ENCODE data around the gene MAP2. TPM values are rescaled to one million over a fixed set of nuclear protein-coding genes. Genes with fewer than 3 reads are reported as not detected.

The MAP2 gene
- total and polyA plus RNA-seq, 9 donors, result 5.4 to 10.0 (median 7.5) TPM

DNA sequence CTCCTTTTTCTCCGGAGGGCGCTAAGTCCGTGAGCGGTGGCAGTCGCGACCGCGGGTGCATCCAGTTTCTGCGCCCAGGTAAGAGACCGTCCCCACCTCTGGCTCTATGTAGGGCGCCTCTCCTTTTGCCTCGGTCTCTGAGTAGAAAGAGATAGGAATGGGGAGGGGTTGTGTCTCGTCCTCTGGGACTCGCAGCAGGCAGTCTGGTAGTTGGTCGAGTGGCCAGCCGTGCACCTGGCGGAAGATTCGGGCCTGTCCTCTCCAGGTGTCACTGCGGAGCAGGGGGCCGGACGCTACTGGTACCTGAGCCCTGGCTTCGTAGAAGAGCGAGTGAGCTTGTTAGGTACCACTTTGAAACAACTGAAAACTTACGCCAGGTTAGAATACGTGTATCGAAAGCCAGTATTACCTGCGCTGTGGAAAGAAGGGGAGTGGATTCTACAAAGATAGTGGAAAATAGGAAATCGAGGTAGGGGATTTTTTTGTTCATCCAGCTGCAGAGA, 403 bp downstream of the MAP2 start:
- DNase-seq, result peak; percentile 9
- Histone ChIP-seq H3K4me3 (ENCODE audit: low read length) (peak overlapping the region; percentile 79), H3K36me3 (ENCODE audit: control insufficient read depth, insufficient read depth, low read length) (no peaks in the 10 kb centered on the region), H3K27me3 (ENCODE audit: control insufficient read depth, insufficient read depth, low read length) (peaks cover 3% of the 10 kb centered on the region), H3K4me1 (ENCODE audit: control insufficient read depth, insufficient read depth, low read length) (peaks cover 13% of the 10 kb centered on the region), H3K9me3 (replicated peaks; ENCODE audit: control insufficient read depth, low read depth, low read length) (no peaks in the 10 kb centered on the region), H3K27ac (ENCODE audit: low read length) (no peak overlapping the region)
- 1% methylated on average over 26 of the region's 28 CpGs for WGBS (ENCODE audit: insufficient coverage)

DNA sequence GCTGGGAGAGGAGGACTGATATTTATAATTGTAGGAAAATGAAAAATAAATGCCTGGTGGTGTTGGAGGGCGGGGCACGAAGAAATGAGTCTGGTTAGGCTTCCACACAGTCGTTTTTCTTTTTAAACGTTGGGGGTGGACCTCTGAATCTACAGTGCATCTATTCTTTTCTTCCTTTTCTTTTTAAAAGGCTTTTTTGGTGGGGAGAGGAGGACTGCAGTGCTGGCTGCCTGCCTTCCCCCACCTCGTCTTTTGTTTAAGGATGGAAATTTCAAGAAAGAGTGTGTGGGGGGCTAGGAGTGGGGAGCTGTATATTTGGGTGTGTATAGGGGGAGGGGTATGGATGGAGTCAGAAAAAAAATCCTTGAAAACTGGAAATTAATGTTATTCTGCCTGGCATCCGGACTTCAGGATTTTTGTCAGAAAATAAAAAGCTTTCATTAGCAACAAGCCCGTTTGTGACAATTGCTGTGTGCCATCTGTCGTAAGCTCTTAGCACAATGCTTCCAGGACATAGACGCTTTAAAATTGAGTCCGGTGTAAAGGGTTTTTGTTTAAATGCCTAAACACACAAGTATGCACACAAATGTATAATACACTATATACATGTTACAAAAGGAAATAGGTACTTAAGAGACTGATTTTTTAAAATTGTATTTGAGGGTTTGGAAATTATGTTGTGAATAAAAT, 1.1 kb downstream of the MAP2 start:
- Histone ChIP-seq H3K4me1 (ENCODE audit: control insufficient read depth, insufficient read depth, low read length) (peaks cover 13% of the 10 kb centered on the region), H3K27me3 (ENCODE audit: control insufficient read depth, insufficient read depth, low read length) (peaks cover 3% of the 10 kb centered on the region), H3K36me3 (ENCODE audit: control insufficient read depth, insufficient read depth, low read length) (no peaks in the 10 kb centered on the region), H3K27ac (ENCODE audit: low read length) (no peak overlapping the region), H3K4me3 (ENCODE audit: low read length) (peak overlapping the region; percentile 79), H3K9me3 (replicated peaks; ENCODE audit: control insufficient read depth, low read depth, low read length) (no peaks in the 10 kb centered on the region)
- DNase-seq, result peak; percentile 9
- WGBS (ENCODE audit: insufficient coverage), result 0% methylated on average over 2 of the region's 10 CpGs

DNA sequence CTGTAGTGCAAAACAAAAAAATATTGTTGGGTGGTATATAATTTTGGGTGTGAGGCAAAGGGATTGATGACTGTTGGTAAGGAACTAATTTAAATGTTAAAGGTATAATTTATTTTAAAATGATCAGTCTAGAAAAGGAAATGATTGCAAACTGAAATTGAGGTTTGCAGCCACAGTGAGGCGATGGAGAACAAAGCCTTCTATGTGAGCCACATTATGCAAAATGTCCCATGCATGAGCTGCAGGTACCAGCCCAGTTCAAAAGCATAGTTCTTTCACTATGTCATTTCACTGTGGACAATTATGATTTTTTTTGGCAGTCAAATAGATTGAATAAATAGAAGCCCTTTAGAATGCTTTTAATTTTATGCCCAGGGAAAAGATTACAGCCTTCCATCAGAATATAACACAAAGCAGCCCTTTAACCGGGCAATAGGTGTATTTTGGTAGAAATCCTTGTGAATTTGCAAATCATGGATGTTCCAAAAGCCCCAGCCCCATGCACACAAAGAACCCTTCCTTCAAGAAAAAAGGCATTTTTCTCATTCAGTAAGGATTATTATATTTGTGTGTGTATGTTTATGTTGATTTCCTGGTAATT, 1.7 kb downstream of the MAP2 start:
- peak overlapping the region; percentile 79 for H3K4me3 ChIP-seq (ENCODE audit: low read length)

DNA sequence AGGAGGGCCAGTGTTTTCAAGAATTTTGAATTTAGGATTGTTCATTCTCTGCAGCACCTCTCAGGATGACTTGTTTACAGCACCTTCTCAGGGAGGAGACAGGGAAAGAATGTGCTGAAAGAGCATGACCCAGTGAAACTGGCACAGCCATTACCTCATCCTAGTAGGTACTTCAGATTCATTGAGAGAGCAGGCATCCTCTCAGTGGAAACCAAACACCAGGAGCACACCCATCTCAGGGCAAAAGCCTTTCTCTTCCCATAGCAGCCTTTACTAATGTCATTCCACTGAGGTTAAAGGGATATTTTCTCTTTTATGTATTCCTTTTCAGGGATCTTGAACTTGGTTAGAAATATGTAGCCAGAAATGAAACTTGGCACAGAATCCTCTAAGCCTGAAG, 2.6 kb downstream of the MAP2 start:
- Histone ChIP-seq H3K4me3 (ENCODE audit: low read length) (no peak overlapping the region), H3K27me3 (ENCODE audit: control insufficient read depth, insufficient read depth, low read length) (peaks cover 3% of the 10 kb centered on the region), H3K27ac (ENCODE audit: low read length) (no peak overlapping the region), H3K9me3 (replicated peaks; ENCODE audit: control insufficient read depth, low read depth, low read length) (no peaks in the 10 kb centered on the region), H3K4me1 (ENCODE audit: control insufficient read depth, insufficient read depth, low read length) (peaks cover 13% of the 10 kb centered on the region), H3K36me3 (ENCODE audit: control insufficient read depth, insufficient read depth, low read length) (no peaks in the 10 kb centered on the region)
- no peak for DNase-seq

More for the DNA sequence above, 1.7 kb downstream of the MAP2 start:
- DNase-seq, result peak; percentile 53
- H3K27ac ChIP-seq (ENCODE audit: low read length), result no peak overlapping the region
- H3K36me3 ChIP-seq (ENCODE audit: control insufficient read depth, insufficient read depth, low read length), result no peaks in the 10 kb centered on the region
- H3K27me3 ChIP-seq (ENCODE audit: control insufficient read depth, insufficient read depth, low read length), result peaks cover 3% of the 10 kb centered on the region
- H3K4me1 ChIP-seq (ENCODE audit: control insufficient read depth, insufficient read depth, low read length), result peaks cover 13% of the 10 kb centered on the region
- 14% methylated on average over 1 of the region's 2 CpGs for WGBS (ENCODE audit: insufficient coverage)
- no peaks in the 10 kb centered on the region for H3K9me3 ChIP-seq (replicated peaks; ENCODE audit: control insufficient read depth, low read depth, low read length)

DNA sequence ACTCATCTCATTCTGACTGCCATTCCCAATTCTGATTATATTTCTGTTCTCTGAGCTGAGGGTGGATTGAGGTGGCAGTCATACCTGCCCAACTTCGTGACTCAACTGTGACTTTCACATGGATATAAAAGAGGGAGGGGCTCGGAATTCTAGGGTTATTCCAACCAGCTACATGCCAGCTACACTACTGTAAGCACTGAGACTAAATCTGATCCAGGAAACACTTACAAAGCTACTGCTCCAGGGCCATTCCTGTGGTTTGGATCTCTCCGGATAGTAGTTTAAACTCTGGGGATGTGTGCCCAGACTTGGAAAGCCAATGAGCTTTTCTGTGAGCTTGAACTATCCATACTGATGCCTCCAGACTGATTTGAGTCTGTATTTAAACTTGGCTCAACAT, 7.9 kb downstream of the MAP2 start:
- Histone ChIP-seq H3K4me1 (ENCODE audit: control insufficient read depth, insufficient read depth, low read length) (no peaks in the 10 kb centered on the region), H3K27me3 (ENCODE audit: control insufficient read depth, insufficient read depth, low read length) (no peaks in the 10 kb centered on the region), H3K9me3 (replicated peaks; ENCODE audit: control insufficient read depth, low read depth, low read length) (no peaks in the 10 kb centered on the region), H3K4me3 (ENCODE audit: low read length) (no peak overlapping the region), H3K27ac (ENCODE audit: low read length) (no peak overlapping the region), H3K36me3 (ENCODE audit: control insufficient read depth, insufficient read depth, low read length) (no peaks in the 10 kb centered on the region)
- DNase-seq, result peak; percentile 5
- WGBS (ENCODE audit: insufficient coverage), result no CpG with 5 or more reads among the region's 3 CpGs

DNA sequence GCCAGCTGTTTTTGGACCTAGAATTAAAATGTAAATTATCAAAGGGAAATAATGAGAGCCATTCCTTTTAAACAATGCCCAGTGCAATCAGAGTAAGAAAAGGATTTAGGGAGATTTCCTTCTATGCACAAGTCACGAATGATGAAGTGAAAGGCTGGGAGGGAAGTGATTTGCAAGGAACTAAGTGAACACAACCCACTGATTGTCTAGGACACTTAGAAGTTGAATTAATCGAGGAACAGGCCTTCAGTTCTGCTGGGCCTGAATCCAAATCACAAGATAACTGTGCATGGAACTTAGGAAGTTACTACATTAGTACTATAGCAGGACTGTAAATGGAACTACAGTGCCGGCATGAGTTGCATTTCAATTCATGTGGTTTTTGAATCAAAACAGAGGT, 17.7 kb downstream of the MAP2 start:
- Histone ChIP-seq H3K27ac (ENCODE audit: low read length) (no peak overlapping the region), H3K4me1 (ENCODE audit: control insufficient read depth, insufficient read depth, low read length) (no peaks in the 10 kb centered on the region), H3K4me3 (ENCODE audit: low read length) (no peak overlapping the region), H3K36me3 (ENCODE audit: control insufficient read depth, insufficient read depth, low read length) (no peaks in the 10 kb centered on the region), H3K27me3 (ENCODE audit: control insufficient read depth, insufficient read depth, low read length) (no peaks in the 10 kb centered on the region), H3K9me3 (replicated peaks; ENCODE audit: control insufficient read depth, low read depth, low read length) (no peaks in the 10 kb centered on the region)
- no CpG with 5 or more reads among the region's 3 CpGs for WGBS (ENCODE audit: insufficient coverage)
- DNase-seq, result peak; percentile 69

DNA sequence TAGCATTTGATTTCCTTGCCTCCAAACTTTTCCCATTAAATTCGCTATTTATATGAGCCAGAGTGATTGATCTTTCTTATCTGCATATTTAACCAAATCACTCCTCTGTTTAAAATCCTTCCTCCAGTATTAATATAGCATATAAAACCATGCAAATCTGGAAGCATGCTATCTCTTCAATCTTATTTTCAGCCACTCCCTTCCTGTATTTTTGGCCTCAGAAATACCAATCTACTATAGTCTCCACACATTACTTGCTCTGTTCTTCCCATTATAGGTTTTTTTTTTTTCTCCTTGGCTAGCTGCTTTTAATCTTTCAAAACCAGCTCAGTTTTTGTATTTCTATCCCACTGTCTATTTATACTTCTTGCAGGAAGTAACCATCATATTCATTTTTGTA, 19.1 kb downstream of the MAP2 start:
- Histone ChIP-seq H3K4me1 (ENCODE audit: control insufficient read depth, insufficient read depth, low read length) (no peaks in the 10 kb centered on the region), H3K27me3 (ENCODE audit: control insufficient read depth, insufficient read depth, low read length) (no peaks in the 10 kb centered on the region), H3K36me3 (ENCODE audit: control insufficient read depth, insufficient read depth, low read length) (no peaks in the 10 kb centered on the region), H3K9me3 (replicated peaks; ENCODE audit: control insufficient read depth, low read depth, low read length) (no peaks in the 10 kb centered on the region), H3K4me3 (ENCODE audit: low read length) (no peak overlapping the region), H3K27ac (ENCODE audit: low read length) (no peak overlapping the region)
- no CpG with 5 or more reads among the region's 1 CpG for WGBS (ENCODE audit: insufficient coverage)
- DNase-seq, result peak; percentile 20

DNA sequence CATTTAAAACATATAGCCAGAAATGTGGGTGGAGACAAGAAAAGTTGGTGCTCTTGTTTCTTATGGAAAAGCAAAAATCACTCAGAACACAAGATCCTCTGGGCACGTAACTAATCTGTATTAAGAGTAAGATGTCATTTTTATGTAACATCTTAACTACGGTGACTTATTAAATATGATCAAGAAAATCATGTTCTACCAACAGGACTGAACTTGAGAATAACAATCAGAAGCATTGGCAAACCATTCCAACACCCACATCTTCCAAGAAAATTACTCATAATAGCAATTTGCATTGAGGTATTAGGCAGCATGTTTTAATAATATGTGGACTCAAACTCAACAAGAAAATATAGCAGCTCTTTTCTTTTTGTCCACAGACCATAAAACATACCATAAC, 21.6 kb downstream of the MAP2 start:
- DNase-seq, result no peak
- Histone ChIP-seq H3K27me3 (ENCODE audit: control insufficient read depth, insufficient read depth, low read length) (no peaks in the 10 kb centered on the region), H3K4me3 (ENCODE audit: low read length) (no peak overlapping the region), H3K27ac (ENCODE audit: low read length) (no peak overlapping the region), H3K9me3 (replicated peaks; ENCODE audit: control insufficient read depth, low read depth, low read length) (no peaks in the 10 kb centered on the region), H3K4me1 (ENCODE audit: control insufficient read depth, insufficient read depth, low read length) (no peaks in the 10 kb centered on the region), H3K36me3 (ENCODE audit: control insufficient read depth, insufficient read depth, low read length) (no peaks in the 10 kb centered on the region)
- WGBS (ENCODE audit: insufficient coverage), result no CpG with 5 or more reads among the region's 2 CpGs

DNA sequence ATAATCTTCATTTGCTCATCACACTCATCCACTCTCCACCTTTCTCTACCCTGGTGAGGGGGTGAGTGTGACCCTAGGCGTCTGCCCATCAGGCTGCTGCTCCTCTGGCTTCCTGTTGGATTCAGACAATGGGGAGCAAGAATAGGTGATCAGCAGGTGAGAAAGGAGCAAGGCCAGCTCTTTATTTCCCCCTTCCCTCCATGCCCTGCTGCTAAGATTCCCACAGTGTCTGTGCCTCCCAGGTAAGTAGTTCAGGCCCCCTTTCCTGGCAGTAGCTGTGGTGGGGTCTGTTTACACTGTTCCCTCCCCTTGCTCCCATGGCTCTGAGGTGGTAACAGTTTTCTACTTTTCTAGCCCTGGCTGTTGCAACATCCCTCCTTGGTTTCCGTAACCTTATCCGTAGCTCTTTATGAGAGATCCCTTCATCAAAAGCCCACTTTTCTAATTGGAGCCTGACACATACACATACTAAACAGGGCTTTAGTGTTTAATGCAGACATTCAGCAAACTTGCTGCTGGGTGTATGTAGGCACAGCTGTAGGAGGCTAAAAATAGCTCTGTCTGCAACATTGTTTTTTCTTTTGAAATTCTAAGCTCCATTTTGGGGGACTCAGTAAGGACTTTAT, 27.5 kb downstream of the MAP2 start:
- no peak for DNase-seq
- H3K4me1 ChIP-seq (ENCODE audit: control insufficient read depth, insufficient read depth, low read length), result peaks cover 4% of the 10 kb centered on the region
- 82% methylated on average over 2 of the region's 3 CpGs for whole genome bisulfite sequencing (ENCODE audit: insufficient coverage)
- no peak overlapping the region for H3K4me3 ChIP-seq (ENCODE audit: low read length)
- H3K36me3 ChIP-seq (ENCODE audit: control insufficient read depth, insufficient read depth, low read length), result no peaks in the 10 kb centered on the region
- no peak overlapping the region for H3K27ac ChIP-seq (ENCODE audit: low read length)
- H3K9me3 ChIP-seq (replicated peaks; ENCODE audit: control insufficient read depth, low read depth, low read length), result no peaks in the 10 kb centered on the region
- H3K27me3 ChIP-seq (ENCODE audit: control insufficient read depth, insufficient read depth, low read length), result no peaks in the 10 kb centered on the region

DNA sequence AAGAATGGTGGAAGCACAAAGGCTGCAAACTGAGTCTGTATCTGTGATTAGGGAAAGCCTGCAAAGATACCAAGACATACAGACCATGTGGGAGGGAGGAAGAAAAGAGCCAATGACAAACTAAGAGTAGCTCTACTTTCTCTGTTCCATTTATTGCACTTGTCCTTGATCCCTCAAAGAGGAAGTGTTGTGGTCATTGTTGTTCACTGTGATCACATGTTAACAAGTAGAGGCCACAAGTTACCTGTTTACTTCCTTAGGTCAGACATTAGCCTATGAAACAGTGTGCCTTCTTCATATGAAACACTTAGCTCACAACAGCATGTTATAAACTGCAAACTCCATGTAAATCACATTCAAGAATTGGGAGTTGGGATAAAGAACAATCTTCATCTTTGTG, 32.6 kb downstream of the MAP2 start:
- H3K4me3 ChIP-seq (ENCODE audit: low read length), result no peak overlapping the region
- H3K27me3 ChIP-seq (ENCODE audit: control insufficient read depth, insufficient read depth, low read length), result no peaks in the 10 kb centered on the region
- H3K4me1 ChIP-seq (ENCODE audit: control insufficient read depth, insufficient read depth, low read length), result peaks cover 3% of the 10 kb centered on the region
- H3K27ac ChIP-seq (ENCODE audit: low read length), result no peak overlapping the region
- DNase-seq, result no peak
- no peaks in the 10 kb centered on the region for H3K36me3 ChIP-seq (ENCODE audit: control insufficient read depth, insufficient read depth, low read length)
- no peaks in the 10 kb centered on the region for H3K9me3 ChIP-seq (replicated peaks; ENCODE audit: control insufficient read depth, low read depth, low read length)

All from muscle of leg (tissue), 11 donors.